Stimulated activated CD4-positive, alpha-beta T cell treated with anti-CD3 and anti-CD28 coated beads, Interleukin-2, amount 100 ng/mL, for 24 hours (primary cell): ENCODE data around the gene YIPF4.
"Not testable (repeated sequence)": the region's sequence is repeated elsewhere in the genome, so short reads cannot be mapped to it uniquely, and the experiment has no call there.

Experiments used
- DNase-seq, 2 donors: peaks; one replicate each; pipeline ENCODE4 v3.0.0-alpha.2; 2020

YIPF4 gene

GRCh38 chr2:32289165-32289999 is 11.7 kb downstream of the YIPF4 start:
- no peak for DNase-seq

GRCh38 chr2:32290000-32290339 is 12.3 kb downstream of the YIPF4 start:
- no peak for DNase-seq

- DNase-seq = no peak
Measured at GRCh38 chr2:32291746-32292145, 14.0 kb downstream of the YIPF4 start.

GRCh38 chr2:32293493-32293892 is 15.8 kb downstream of the YIPF4 start:
- not testable (repeated sequence) for DNase-seq

GRCh38 chr2:32293966-32294562 is 16.4 kb downstream of the YIPF4 start:
- DNase-seq = not testable (repeated sequence)

- DNase-seq = no peak
Measured at GRCh38 chr2:32310577-32310976, 32.9 kb downstream of the YIPF4 start.

GRCh38 chr2:32314886-32315285 is 37.2 kb downstream of the YIPF4 start:
- DNase-seq = no peak

- DNase-seq = not testable (repeated sequence)
Measured at GRCh38 chr2:32328679-32329078, 51.0 kb downstream of the YIPF4 start.

GRCh38 chr2:32329180-32329980 is 51.7 kb downstream of the YIPF4 start:
- not testable (repeated sequence) for DNase-seq

GRCh38 chr2:32330136-32330535 is 52.4 kb downstream of the YIPF4 start:
- DNase-seq = no peak

- no peak for DNase-seq
Measured at GRCh38 chr2:32342801-32343200, 65.1 kb downstream of the YIPF4 start.

- not testable (repeated sequence) for DNase-seq
Measured at GRCh38 chr2:32350797-32351196, 73.1 kb downstream of the YIPF4 start.

- no peak for DNase-seq
Measured at GRCh38 chr2:32355976-32356680, 78.4 kb downstream of the YIPF4 start.

- DNase-seq = peak; percentile 96 to 97
Measured at GRCh38 chr2:32356681-32357317, 79.1 kb downstream of the YIPF4 start, which contains the start of gene BIRC6. Gene BIRC6 (plus strand): TSS chr2:32357023. CDS start chr2:32357162, 139 bp downstream.

- peak; percentile 47 to 49 for DNase-seq
Measured at GRCh38 chr2:32357318-32358110, 79.8 kb downstream of the YIPF4 start.

- peak; percentile 19 to 29 for DNase-seq
Measured at GRCh38 chr2:32358111-32358482, 80.4 kb downstream of the YIPF4 start.

GRCh38 chr2:32360416-32360815 is 82.7 kb downstream of the YIPF4 start:
- no peak for DNase-seq

GRCh38 chr2:32362997-32363396 is 85.3 kb downstream of the YIPF4 start:
- not testable (repeated sequence) for DNase-seq

- DNase-seq = no peak
Measured at GRCh38 chr2:32363597-32363996, 85.9 kb downstream of the YIPF4 start.

- DNase-seq = not testable (repeated sequence)
Measured at GRCh38 chr2:32364290-32364689, 86.6 kb downstream of the YIPF4 start.

- not testable (repeated sequence) for DNase-seq
Measured at GRCh38 chr2:32365679-32366078, 88.0 kb downstream of the YIPF4 start.
